NCI-H1105 treated with DMSO at 0.1 percent for 48 hours (cell line): ENCODE results near the gene NLGN1.
A peak's percentile ranks its signal among the peaks of the same experiment; 100 is the strongest.

Source experiments
- DNase-seq: peaks from one replicate; lab custom pipeline; 2025; lab: John Stamatoyannopoulos, UW

Gene NLGN1

GRCh38 chr3:173841334-173841733, 443.8 kb downstream of the NLGN1 start:
- no peak for DNase-seq

DNA sequence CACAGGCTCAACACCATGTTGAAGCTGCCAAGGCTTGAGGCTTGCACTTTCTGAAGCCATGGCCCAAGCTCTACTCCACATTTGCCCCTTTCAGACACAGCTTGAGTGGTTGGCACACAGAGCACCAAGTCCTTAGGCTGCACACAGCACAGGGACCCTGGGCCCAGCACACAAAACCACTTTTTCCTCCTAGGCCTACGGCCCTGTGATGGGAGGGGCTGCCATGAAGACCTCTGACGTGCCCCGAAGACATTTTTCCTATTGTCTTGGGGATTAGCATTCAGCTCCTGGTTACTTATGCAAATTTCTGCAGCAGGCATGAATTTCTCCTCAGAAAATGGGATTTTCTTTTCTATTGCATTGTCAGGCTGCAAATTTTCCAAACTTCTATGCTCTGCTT, 445.5 kb downstream of the NLGN1 start:
- no peak for DNase-seq

DNA sequence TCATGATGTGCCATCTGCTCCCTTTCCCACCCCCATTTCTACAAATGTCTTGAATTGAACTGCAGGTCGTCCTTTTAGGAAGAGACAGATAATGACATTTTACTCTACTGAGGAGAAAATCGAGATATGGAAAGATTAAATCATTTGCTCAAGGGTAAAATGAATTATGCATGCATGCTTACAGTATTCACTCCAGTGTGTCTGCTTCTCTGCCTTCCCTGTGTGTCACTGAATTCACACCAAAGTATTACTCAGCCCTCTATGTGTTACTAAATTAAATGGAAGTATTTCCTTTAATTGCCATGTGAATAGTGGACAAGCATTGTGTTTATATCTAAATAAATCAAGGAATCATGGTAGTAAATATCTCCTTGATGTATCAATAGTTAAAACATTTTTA, 449.0 kb downstream of the NLGN1 start:
- no peak for DNase-seq

DNA sequence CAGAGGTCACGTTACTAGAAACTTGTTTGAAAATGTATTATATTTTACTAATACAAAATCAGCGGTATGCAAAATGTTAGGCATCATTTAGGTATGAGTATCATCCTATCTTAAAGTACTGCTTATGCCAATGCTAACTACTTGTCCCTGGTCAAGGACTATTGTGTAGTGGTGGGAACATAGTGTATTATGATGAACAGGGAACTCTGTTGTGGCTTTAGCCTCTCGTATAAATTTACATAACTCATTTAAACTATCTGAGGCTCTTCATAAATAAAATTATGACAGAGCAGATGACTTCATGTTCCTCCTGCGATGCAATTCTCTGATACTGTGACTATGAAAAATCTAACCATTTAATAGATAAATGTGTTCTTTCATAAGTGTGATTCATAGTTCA, 451.9 kb downstream of the NLGN1 start:
- no peak for DNase-seq

DNA sequence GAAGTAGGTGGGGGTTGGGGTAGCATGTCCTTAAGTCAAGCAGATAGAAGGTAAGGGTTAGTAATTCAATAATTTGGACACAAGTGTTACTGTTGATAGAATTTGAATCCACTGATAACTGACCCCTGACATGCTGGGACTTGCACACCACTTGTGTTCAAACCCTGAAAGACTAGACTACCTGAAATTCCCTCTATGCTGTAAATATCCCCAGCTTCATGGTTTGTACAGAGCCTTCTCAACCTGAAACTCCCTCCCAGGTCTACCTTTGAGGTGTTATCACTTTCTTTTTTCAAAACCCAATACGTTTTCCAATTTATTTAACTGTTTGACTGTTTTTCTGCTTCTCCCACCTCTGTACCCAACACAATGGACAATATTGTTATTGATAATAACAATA, 459.6 kb downstream of the NLGN1 start:
- peak; percentile 15 for DNase-seq

DNA sequence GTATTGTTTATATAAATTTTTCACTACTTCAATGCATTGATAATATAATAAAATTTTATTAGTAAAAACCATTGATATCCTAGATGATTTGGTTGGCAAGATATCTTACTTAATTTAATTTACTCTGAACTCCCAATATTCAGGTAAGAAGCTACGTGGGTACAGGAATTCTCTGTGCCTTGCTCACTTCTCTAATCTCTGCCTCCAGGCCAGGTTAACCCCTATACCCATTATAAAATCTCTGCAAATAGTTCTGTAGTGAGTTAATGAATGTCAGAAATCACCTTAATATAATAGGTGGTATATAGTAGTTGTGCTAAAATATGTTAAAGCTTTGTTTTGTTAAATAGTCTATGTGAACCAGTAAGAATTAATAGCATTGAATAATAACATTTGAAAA, 465.2 kb downstream of the NLGN1 start:
- no peak for DNase-seq

DNA sequence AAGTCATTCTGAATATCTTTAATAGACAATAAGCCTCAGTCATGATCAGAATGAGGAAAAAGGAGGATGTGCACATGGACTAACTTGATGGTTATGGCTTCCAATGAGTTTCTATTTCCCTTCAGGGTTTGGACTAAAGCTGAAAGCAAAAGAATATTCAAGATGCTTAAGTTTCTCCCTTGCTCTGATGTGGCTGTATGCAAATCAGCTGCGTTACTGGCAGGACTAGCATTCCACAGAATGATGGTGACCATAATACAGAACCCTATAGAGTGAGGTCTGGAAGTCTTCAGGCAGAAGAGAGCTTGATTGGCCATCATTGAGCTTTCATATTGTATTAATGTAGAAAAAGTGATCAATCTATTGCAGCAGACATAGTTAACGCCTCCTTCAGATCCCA, 466.0 kb downstream of the NLGN1 start:
- no peak for DNase-seq

- peak; percentile 54 for DNase-seq
Measured at GRCh38 chr3:173865900-173866498, 468.5 kb downstream of the NLGN1 start.

DNA sequence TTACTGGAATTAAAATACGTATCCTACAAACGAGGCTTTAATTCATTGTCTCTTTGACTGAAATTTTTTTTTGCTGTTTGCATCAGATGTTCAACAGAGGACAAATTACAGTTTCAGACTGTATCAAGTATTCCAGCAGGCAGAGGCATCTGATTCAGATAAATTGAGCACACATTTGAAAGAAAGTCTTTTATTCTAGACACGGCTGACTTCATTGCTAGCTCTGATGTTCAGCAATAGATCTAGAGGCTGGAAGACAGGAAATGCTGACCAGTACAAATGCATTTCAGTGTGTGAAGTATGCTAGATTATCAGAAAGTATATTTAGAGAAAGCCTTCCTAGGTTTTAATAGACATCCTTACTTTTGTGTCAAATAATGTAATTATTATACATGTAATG, 472.2 kb downstream of the NLGN1 start:
- DNase-seq: no peak

- no peak for DNase-seq
Measured at GRCh38 chr3:173870976-173871375, 473.4 kb downstream of the NLGN1 start.

DNA sequence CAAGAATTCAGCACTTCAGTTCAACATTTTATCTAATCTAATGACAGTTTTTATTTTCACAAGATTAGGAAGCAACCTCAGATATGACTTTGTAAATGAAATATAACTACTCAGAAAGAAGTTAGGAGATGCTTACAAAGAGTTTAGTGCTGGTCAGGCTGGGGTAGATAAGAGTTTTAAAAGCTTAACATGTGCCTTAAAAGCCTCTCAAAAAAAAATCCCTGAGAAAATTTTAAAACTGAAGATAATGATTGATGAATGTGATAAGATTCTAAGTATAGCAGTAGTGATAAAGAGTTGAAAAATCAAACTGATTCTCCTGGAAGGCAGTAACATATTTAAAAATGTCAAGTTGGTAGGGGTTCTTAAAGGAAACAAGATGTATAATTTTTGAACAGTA, 478.2 kb downstream of the NLGN1 start:
- no peak for DNase-seq

DNA sequence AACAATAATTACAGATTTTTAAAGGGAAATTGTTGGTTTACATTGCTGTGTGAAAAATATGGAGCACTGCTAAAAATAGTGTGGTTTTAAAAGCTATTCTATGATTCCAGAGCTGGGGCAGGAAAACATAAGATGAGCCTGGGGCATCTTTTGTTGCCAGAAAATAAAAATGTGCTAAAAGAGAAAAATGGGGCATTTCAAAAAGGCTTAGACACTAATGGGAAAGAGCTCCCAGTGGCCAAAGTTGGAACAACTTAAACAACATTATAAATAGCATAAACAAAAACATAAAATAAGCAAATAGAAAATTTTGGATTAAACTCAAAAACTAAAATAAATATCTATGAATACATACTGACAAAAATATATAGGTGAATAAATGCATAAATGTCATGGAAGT, 478.9 kb downstream of the NLGN1 start:
- DNase-seq: no peak

GRCh38 chr3:173887888-173888287, 490.3 kb downstream of the NLGN1 start:
- DNase-seq: no peak

GRCh38 chr3:173889596-173889995, 492.1 kb downstream of the NLGN1 start:
- DNase-seq: no peak

- no peak for DNase-seq
Measured at GRCh38 chr3:173890091-173890490, 492.5 kb downstream of the NLGN1 start.

- DNase-seq: peak; percentile 53
Measured at GRCh38 chr3:173891272-173892100, 493.9 kb downstream of the NLGN1 start.

- no peak for DNase-seq
Measured at GRCh38 chr3:173892547-173892946, 495.0 kb downstream of the NLGN1 start.

DNA sequence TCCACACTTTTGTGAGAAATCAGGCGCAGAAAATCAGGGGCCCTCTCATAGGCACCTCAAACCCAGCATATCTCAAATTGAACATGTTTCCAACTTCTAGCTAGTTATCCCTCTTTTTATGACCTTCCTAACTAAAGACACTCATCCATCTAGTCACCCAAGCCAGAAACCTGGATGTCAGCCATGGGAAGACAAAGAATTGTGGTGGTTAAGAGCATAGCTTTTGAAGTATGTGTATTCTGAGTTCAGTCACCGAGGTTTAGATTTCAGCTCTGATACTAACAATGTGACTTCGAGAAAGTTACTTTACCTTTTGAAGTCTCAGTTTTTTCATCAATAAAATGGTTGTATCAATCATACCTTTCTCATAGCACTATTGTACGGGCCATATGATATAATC, 495.5 kb downstream of the NLGN1 start:
- DNase-seq: peak; percentile 29

- no peak for DNase-seq
Measured at GRCh38 chr3:173893835-173894234, 496.3 kb downstream of the NLGN1 start.

DNA sequence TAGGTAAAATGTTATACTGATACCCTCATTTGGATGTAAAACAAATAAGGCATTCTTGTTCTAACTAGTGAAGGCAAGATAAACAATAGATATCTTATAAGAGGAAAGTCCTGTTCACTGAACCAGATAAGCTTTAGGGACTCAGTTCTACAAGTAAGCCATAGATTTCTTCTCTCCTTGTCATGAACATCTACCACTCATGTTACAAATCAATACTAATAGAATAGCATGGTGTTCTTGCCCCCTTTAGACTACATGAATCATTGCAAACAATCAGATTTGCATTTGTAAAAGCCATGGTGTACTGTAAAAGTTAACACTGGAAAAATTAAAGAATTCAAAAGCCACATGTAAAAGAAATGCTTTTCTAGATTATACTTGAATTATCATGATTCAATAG, 500.1 kb downstream of the NLGN1 start:
- DNase-seq: no peak

DNA sequence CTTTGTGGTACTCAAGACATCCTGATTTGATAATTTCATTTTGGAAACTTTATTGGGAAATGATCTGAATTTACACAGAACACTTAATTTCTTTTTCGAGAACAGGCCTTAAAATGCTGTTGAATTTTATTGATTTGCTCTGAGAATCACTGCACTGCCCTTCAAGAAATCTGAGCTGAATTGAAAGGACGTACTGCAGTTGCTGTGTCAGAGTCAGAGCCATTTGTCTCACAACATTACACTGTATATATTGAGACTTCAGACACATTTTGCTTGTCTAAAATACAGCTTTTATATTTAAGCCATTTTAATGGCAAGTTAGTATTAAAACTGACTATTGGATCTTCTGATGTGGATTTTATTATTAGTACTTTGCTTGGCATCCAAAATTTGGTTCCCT, 504.1 kb downstream of the NLGN1 start:
- no peak for DNase-seq

GRCh38 chr3:173902401-173902800, 504.9 kb downstream of the NLGN1 start:
- no peak for DNase-seq

- no peak for DNase-seq
Measured at GRCh38 chr3:173902871-173903270, 505.3 kb downstream of the NLGN1 start.

- DNase-seq: no peak
Measured at GRCh38 chr3:173905381-173905780, 507.8 kb downstream of the NLGN1 start.
